Mucosa of rectum (tissue), 2 donors: ENCODE data around the gene TAF7.

Source experiments
- H3K27ac ChIP-seq, 2 donors: one replicate each; pipeline ENCODE4 v1.7.0; 2013; ENCODE audit warnings: inconsistent platforms in 2 of 2, low read depth in 2 of 2, low read length in 2 of 2
- H3K27me3 ChIP-seq, 2 donors: one replicate each; pipeline ENCODE4 v1.7.0; 2013; ENCODE audit warnings: low read length in 2 of 2; ENCODE audit not compliant: control insufficient read depth in 2 of 2, insufficient read depth in 2 of 2
- H3K36me3 ChIP-seq, 2 donors: one replicate each; pipeline ENCODE4 v1.7.0; 2013; ENCODE audit warnings: low read length in 2 of 2; ENCODE audit not compliant: control insufficient read depth in 2 of 2, insufficient read depth in 2 of 2
- H3K4me1 ChIP-seq, 2 donors: one replicate each; pipeline ENCODE4 v1.7.0; 2013; ENCODE audit warnings: low read length in 2 of 2, mild to moderate bottlenecking in 1 of 2; ENCODE audit not compliant: control insufficient read depth in 2 of 2, insufficient read depth in 2 of 2
- H3K4me3 ChIP-seq, 2 donors: one replicate each; pipeline ENCODE4 v1.7.0; 2013; ENCODE audit warnings: low read length in 2 of 2
- H3K9ac ChIP-seq, 2 donors: one replicate each; pipeline ENCODE4 v1.7.0; 2013; ENCODE audit warnings: low read length in 2 of 2, low read depth in 1 of 2, mild to moderate bottlenecking in 1 of 2
- H3K9me3 ChIP-seq, 2 donors: one replicate each; pipeline ENCODE4 v1.7.0; 2013; ENCODE audit warnings: low read length in 2 of 2; ENCODE audit not compliant: control insufficient read depth in 2 of 2
- donor health status: healthy.
- donor health status: Normal muscosa, but diverticular disease.

TAF7 gene

DNA sequence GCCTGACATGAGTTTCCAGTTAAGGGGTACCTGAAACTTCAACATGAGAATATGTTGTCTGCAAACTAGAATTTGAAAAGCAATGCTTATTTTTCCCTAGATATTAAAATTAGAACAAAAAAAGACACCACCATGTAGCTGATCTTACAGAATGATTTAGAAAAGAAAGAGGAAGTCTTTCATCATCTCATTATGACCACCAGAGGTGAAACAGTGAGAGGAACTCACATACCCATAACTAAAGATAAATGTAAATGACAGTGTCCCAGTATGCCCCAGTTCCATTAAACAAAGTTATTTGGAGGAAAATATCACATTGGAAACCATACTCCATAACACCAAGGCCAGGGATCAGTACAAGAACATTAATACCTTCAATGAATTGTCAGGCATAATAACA, 6.9 kb downstream of the TAF7 start:
- Histone ChIP-seq H3K4me1 (no peaks in the 10 kb centered on the region), H3K9ac (no peak overlapping the region), H3K27me3 (no peaks in the 10 kb centered on the region), H3K36me3 (peaks cover 12 to 22% of the 10 kb centered on the region in 2 donors), H3K27ac (no peak overlapping the region), H3K9me3 (peaks cover 45 to 50% of the 10 kb centered on the region in 2 donors), H3K4me3 (no peak overlapping the region)

DNA sequence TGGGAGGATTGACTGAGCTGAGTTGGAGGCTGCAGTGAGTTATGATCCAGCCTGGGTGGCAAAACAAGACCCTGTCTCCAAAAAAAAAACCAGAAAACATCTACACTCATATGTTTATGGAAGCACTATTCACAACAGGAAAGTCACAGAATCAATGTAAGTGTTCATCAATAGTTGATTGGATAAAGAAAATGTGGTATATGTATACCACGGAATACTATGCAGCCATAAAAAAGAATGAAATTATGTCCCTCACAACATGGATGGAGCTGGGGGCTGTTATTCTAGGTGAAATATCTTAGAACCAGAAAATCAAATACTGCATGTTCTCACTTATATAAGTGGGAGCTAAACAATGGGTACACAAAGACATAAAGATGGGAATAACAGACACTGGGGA, 14.0 kb downstream of the TAF7 start:
- H3K9ac ChIP-seq, result no peak overlapping the region
- peaks cover 35 to 42% of the 10 kb centered on the region in 2 donors for H3K9me3 ChIP-seq
- H3K27ac ChIP-seq, result no peak overlapping the region
- peaks cover 1 to 5% of the 10 kb centered on the region in 2 donors for H3K36me3 ChIP-seq
- H3K4me1 ChIP-seq, result no peaks in the 10 kb centered on the region
- H3K4me3 ChIP-seq, result no peak overlapping the region
- no peaks in the 10 kb centered on the region for H3K27me3 ChIP-seq

DNA sequence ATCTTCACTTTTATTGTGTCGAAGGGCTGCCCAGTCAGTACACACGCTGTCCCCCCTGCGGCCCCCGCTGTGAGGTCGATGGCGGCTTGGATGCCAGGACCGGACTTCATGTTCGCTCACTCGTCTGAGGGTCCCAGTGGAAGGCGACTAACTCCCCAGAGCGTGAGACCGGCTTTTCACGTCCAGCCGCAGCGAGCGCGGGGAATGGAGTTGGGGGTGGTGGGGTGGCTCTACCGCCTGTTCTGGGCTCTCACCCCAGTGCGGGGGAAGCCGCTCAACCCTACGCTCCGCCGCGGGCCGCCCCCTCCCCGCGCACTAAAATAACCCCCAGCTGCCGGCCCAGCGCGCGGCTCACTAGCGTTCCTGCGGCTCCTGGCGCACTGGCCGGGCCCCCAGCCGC, 16.8 kb downstream of the TAF7 start, which contains the start of gene SLC25A2:
TSS of gene SLC25A2 (minus strand) at position 294 of the 400 bp plus-strand sequence. CDS start at position 110, 184 bp downstream.
- no peak within 1 kb of the TSS for H3K9ac ChIP-seq
- H3K4me3 ChIP-seq, result no peak within 1 kb of the TSS
- peaks cover 40 to 43% of the 10 kb centered on the region in 2 donors for H3K9me3 ChIP-seq
- no peaks in the 10 kb centered on the region for H3K4me1 ChIP-seq
- H3K27me3 ChIP-seq, result no peaks in the 10 kb centered on the region
- peaks cover 0 to 2% of the 10 kb centered on the region in 2 donors for H3K36me3 ChIP-seq
- no peak within 1 kb of the TSS for H3K27ac ChIP-seq

DNA sequence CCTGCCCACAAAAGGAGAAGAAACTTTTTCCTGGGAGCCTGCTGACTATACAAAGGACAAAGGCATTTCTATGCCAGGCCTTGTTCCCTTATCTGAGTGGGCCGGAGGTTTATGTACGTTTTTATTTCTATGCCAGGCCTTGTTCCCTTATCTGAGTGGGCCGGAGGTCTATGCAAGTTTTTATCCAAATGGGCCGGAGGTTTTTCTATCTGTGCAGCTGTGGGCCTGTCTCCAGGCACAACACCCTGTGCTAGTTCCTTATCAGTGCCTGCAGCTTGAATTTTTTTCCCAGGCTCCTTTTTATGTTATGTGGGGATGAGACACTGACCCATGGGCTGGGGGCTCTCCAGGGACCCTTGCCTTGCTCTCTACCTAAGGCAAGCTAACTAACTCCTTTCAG, 22.2 kb downstream of the TAF7 start:
- Histone ChIP-seq H3K9me3 (peaks cover 39 to 43% of the 10 kb centered on the region in 2 donors), H3K27ac (no peak overlapping the region), H3K36me3 (peaks cover 2 to 4% of the 10 kb centered on the region in 2 donors), H3K4me1 (no peaks in the 10 kb centered on the region), H3K9ac (no peak overlapping the region), H3K4me3 (no peak overlapping the region), H3K27me3 (no peaks in the 10 kb centered on the region)

DNA sequence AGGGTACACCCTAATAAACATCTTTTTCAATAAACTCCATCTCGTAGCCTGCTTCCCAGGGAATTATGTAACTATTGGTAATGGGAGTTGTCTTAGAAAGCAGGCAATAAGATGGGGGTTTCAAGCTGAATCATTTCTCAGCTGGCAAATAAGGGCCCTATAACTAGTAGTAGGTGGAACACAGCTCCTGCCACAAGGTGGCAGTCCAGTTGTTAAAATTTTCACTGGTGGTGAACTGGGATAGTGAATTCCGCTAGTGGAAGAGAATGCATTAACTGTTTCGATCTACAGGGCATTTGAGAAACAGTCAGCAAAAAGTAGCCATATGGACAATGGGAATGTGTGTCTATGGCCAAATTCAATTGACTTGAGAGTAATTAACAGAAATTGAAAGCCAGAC, 47.7 kb downstream of the TAF7 start:
- no peaks in the 10 kb centered on the region for H3K36me3 ChIP-seq
- no peaks in the 10 kb centered on the region for H3K4me1 ChIP-seq
- no peak overlapping the region for H3K4me3 ChIP-seq
- H3K9me3 ChIP-seq, result peaks cover 32 to 51% of the 10 kb centered on the region in 2 donors
- H3K27me3 ChIP-seq, result no peaks in the 10 kb centered on the region
- no peak overlapping the region for H3K27ac ChIP-seq
- no peak overlapping the region for H3K9ac ChIP-seq

DNA sequence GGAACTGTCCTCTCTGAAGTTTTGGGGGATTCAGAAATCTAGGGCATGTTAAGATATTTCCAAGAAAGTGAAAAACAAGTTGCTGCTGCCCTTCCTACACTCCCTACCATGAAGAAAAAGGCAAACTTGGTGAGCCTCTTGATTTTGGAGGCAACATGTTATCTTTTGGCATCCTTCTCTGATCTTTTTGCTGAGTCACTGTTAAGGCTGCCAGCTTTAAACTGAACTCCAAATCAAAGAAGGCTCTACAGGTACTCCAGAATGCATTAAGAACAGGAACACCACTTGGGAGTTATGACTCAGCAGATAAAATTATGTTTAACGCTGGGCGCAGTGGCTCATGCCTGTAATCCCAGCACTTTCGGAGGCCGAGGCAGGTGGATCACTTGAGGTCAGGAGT, 51.4 kb downstream of the TAF7 start:
- Histone ChIP-seq H3K9ac (no peak overlapping the region), H3K9me3 (peaks cover 37 to 63% of the 10 kb centered on the region in 2 donors), H3K36me3 (no peaks in the 10 kb centered on the region), H3K4me1 (no peaks in the 10 kb centered on the region), H3K4me3 (no peak overlapping the region), H3K27me3 (no peaks in the 10 kb centered on the region), H3K27ac (no peak overlapping the region)
